ENCODE measurements around the gene BMF. TPM values are rescaled to one million over a fixed set of nuclear protein-coding genes. Genes with fewer than 3 reads are reported as not detected.

BMF gene
- total RNA-seq, 2 experiments from 2014 or later: 20.6 to 24.6 TPM

- peaks cover 33% of the 10 kb centered on the region for H3K4me1 Mint-ChIP-seq
- H3K27ac Mint-ChIP-seq: peak overlapping the region; percentile 68
- H3K27me3 Mint-ChIP-seq: no peaks in the 10 kb centered on the region
- H3K4me3 Mint-ChIP-seq: peak overlapping the region; percentile 6
- ATAC-seq (ENCODE audit: low read depth) (no peak), DNase-seq (no peak)
- POLR2A ChIA-PET: no interaction called here
- peaks cover 10% of the 10 kb centered on the region for H3K36me3 Mint-ChIP-seq
- no peaks in the 10 kb centered on the region for H3K9me3 Mint-ChIP-seq
These were observed 50.1 kb downstream of the BMF start for GRCh38 chr15:40058476-40059140.

- POLR2A ChIA-PET: interaction anchor here (1.4 kb wide), 1 partner anchor 53 kb away, joined by 3 read pairs; the partner anchor contains the start of gene BMF
- Mint-ChIP-seq H3K36me3 (peaks cover 10% of the 10 kb centered on the region), H3K4me1 (peaks cover 36% of the 10 kb centered on the region), H3K9me3 (no peaks in the 10 kb centered on the region), H3K4me3 (no peak overlapping the region), H3K27me3 (no peaks in the 10 kb centered on the region), H3K27ac (peak overlapping the region; percentile 35)
- ATAC-seq (ENCODE audit: low read depth): no peak
- DNase-seq: no peak
These were observed 52.9 kb downstream of the BMF start for GRCh38 chr15:40055576-40056293.

DNA sequence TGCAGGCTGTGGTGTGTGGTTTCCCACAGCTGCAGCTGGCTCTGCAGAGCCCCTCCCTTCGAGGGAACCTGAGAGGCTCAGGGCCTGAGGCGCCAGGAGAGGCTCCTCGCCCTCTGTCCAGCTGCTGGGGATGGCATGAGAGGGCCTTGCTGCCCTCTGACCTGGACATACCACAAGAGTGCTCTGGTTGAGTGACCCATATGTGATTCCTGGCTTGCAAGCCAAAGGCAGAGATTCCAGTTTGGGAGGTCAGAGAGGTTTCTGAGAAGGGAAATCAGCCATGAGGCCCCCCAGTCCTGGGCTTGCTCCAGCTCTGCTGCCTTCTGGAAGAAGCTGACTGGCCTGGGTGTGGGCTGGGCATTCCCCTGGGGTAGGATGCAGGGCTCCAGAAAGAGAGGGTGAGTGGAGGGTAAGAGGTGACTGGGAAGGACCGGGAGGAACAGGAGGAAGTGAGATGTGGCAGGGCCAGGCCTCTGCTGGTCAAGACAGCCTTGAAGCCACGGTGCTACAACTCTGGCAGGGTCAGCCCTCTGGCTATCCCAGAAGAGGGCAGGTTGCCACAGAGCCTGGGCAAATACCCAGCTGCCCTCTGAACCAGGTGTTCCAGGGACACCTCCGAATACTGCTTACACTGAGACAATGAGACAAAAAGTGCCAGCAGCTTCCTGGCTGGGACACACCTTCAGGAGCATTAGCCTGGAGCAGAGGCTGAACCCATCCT, 53.7 kb downstream of the BMF start:
- no peaks in the 10 kb centered on the region for H3K27me3 Mint-ChIP-seq
- peak overlapping the region; percentile 68 for H3K27ac Mint-ChIP-seq
- H3K4me1 Mint-ChIP-seq: peaks cover 39% of the 10 kb centered on the region
- POLR2A ChIA-PET: interaction anchor here (1.2 to 1.4 kb wide), 3 partner anchors 44 to 53 kb away, joined by 3 to 4 read pairs (median 3); partner anchors contain the start of gene BMF
- H3K9me3 Mint-ChIP-seq: no peaks in the 10 kb centered on the region
- peaks cover 9% of the 10 kb centered on the region for H3K36me3 Mint-ChIP-seq
- peak; percentile 59 for ATAC-seq (ENCODE audit: low read depth)
- H3K4me3 Mint-ChIP-seq: peak overlapping the region; percentile 51
- DNase-seq: peak; percentile 71

DNA sequence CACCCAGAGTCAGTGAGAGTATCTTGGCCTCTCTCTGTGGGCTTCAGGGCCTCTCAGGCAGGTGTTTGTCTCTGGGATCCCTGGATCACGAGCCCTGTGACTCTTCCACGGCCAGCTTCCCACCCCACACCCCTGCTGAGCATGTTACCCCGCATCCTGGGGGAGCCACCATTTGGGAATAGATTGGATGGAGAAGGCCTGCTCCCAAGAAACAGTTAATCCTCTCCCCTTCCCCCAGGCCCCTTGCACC, 54.1 kb downstream of the BMF start:
- Mint-ChIP-seq H3K4me3 (peak overlapping the region; percentile 51), H3K27ac (peak overlapping the region; percentile 68), H3K36me3 (peaks cover 12% of the 10 kb centered on the region), H3K27me3 (no peaks in the 10 kb centered on the region), H3K9me3 (no peaks in the 10 kb centered on the region), H3K4me1 (peaks cover 41% of the 10 kb centered on the region)
- POLR2A ChIA-PET: interaction anchor here (0.8 to 1.4 kb wide), 4 partner anchors 44 to 107 kb away, joined by 3 to 4 read pairs (median 3); partner anchors contain the start of genes BMF and BUB1B
- DNase-seq (no peak), ATAC-seq (ENCODE audit: low read depth) (peak; percentile 27)

GRCh38 chr15:40053831-40054604, 54.7 kb downstream of the BMF start:
- Mint-ChIP-seq H3K9me3 (no peaks in the 10 kb centered on the region), H3K27me3 (no peaks in the 10 kb centered on the region), H3K4me1 (peaks cover 44% of the 10 kb centered on the region), H3K4me3 (no peak overlapping the region), H3K36me3 (peaks cover 15% of the 10 kb centered on the region), H3K27ac (peak overlapping the region; percentile 68)
- POLR2A ChIA-PET: interaction anchor here (0.7 to 1.4 kb wide), 5 partner anchors 45 to 107 kb away, joined by 3 to 4 read pairs (median 3); partner anchors contain the start of genes BMF and BUB1B
- ATAC-seq (ENCODE audit: low read depth): peak; percentile 34
- DNase-seq: no peak

DNA sequence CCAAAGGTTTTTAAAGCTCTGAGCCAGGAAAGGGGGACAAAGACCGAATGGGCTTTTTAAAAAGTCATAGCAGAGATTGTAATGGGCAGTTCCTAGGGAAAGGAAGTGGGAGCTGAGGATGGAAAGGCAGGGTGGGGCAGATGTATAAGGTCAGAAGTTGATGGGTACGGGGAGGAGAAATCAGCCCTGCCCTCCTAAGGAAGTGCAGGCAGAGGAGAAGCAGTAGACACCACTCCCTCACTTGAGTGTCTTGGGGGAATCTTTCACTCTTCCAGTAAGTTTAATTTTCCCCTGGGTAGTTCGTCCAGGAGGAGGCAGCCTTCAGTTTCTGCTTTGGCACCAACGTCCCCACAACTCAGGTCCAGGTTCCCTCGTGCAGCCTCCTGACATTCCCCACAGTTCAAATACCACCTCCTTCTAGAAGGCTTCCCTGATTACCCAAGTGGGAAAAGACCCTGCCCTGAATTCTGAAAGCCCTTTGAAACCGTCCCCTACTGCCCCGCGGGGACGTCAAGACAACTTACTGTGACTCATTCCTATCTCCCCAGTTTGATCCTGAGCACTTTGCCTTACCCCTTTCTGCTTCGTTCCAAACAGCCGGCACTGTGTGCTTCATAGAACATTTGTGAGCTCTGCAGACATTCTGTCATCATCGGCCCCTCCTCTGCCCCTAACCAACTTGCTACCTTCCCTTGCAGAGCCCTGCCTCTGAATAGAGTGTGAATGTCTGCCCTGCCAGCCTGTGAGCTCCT, 55.4 kb downstream of the BMF start:
- DNase-seq (no peak), ATAC-seq (ENCODE audit: low read depth) (no peak)
- Mint-ChIP-seq H3K4me1 (peaks cover 45% of the 10 kb centered on the region), H3K9me3 (no peaks in the 10 kb centered on the region), H3K27ac (no peak overlapping the region), H3K36me3 (peaks cover 10% of the 10 kb centered on the region), H3K4me3 (no peak overlapping the region), H3K27me3 (no peaks in the 10 kb centered on the region)
- POLR2A ChIA-PET: interaction anchor here (0.7 to 2.1 kb wide), 4 partner anchors 48 to 108 kb away, joined by 3 to 7 read pairs (median 3); partner anchors contain the start of gene BUB1B

GRCh38 chr15:40052604-40053003, 56.1 kb downstream of the BMF start:
- H3K4me3 Mint-ChIP-seq: no peak overlapping the region
- ATAC-seq (ENCODE audit: low read depth): no peak
- no peak for DNase-seq
- peaks cover 45% of the 10 kb centered on the region for H3K4me1 Mint-ChIP-seq
- no peaks in the 10 kb centered on the region for H3K27me3 Mint-ChIP-seq
- peaks cover 10% of the 10 kb centered on the region for H3K36me3 Mint-ChIP-seq
- POLR2A ChIA-PET: interaction anchor here (0.6 to 2.1 kb wide), 2 partner anchors 53 to 120 kb away, joined by 3 to 7 read pairs; no protein-coding TSS in a partner anchor
- H3K9me3 Mint-ChIP-seq: no peaks in the 10 kb centered on the region
- H3K27ac Mint-ChIP-seq: no peak overlapping the region

DNA sequence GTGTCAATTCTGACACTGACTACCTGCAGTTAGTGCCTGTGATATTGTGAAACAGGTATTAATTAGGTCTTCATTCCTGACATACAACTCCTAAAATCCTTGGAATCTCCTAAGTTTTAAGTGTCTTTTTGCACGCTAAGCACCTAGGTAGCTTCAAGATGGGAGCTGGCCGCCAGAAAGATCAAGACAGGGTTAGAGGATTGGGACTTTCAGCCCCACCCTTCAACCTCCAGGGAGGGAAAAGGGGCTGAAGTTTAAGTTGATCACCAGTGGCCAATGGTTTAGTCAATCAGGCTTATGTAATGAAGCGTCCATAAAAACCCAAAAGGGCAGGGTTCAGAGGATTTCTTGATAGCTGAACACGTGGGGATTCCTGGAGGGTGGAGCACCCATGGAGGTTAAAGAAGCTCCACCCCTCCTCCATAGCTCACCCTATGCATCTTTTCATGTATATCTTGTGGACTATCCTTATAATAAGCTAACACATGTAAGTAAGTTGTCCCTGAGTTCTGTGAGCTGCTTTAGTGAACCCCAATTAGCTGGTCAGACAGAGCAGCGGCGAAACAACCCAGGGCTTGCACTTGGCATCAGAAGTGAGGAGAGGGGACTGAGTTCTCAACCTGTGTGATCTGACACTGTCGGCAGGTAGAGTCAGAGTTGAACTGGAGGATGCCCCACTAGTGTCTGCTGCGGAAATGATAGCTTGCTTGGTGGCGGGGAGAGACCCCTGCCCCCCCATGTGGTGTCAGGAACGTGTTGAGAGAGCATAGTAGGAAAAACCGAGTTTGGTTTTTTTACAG, 56.9 kb downstream of the BMF start:
- ATAC-seq (ENCODE audit: low read depth): no peak
- no peak for DNase-seq
- POLR2A ChIA-PET: interaction anchor here (0.6 to 2.1 kb wide), 2 partner anchors 53 to 119 kb away, joined by 3 to 7 read pairs; no protein-coding TSS in a partner anchor

GRCh38 chr15:40050788-40051470, 57.8 kb downstream of the BMF start:
- H3K27ac Mint-ChIP-seq: no peak overlapping the region
- H3K4me3 Mint-ChIP-seq: no peak overlapping the region
- H3K9me3 Mint-ChIP-seq: no peaks in the 10 kb centered on the region
- POLR2A ChIA-PET: no interaction called here
- H3K4me1 Mint-ChIP-seq: peaks cover 52% of the 10 kb centered on the region
- no peaks in the 10 kb centered on the region for H3K27me3 Mint-ChIP-seq
- DNase-seq (no peak), ATAC-seq (ENCODE audit: low read depth) (no peak)
- peaks cover 10% of the 10 kb centered on the region for H3K36me3 Mint-ChIP-seq

More for the DNA sequence above, 56.9 kb downstream of the BMF start:
- no peaks in the 10 kb centered on the region for H3K27me3 Mint-ChIP-seq
- H3K27ac Mint-ChIP-seq: no peak overlapping the region
- H3K4me3 Mint-ChIP-seq: no peak overlapping the region
- no peaks in the 10 kb centered on the region for H3K9me3 Mint-ChIP-seq
- peaks cover 49% of the 10 kb centered on the region for H3K4me1 Mint-ChIP-seq
- peaks cover 10% of the 10 kb centered on the region for H3K36me3 Mint-ChIP-seq

- H3K4me3 Mint-ChIP-seq: no peak overlapping the region
- H3K36me3 Mint-ChIP-seq: peaks cover 10% of the 10 kb centered on the region
- DNase-seq (no peak), ATAC-seq (ENCODE audit: low read depth) (no peak)
- H3K27me3 Mint-ChIP-seq: no peaks in the 10 kb centered on the region
- H3K27ac Mint-ChIP-seq: peak overlapping the region; percentile 22
- POLR2A ChIA-PET: interaction anchor here (1.2 to 3.8 kb wide), 6 partner anchors 9 to 225 kb away, joined by 3 to 28 read pairs (median 9); partner anchors contain the start of genes BMF and SRP14
- peaks cover 48% of the 10 kb centered on the region for H3K4me1 Mint-ChIP-seq
- H3K9me3 Mint-ChIP-seq: no peaks in the 10 kb centered on the region
These were observed 59.7 kb downstream of the BMF start for GRCh38 chr15:40048926-40049475.
